PC-9 (cell line): ENCODE results near the gene ENPP6.

Experiments
- CTCF ChIP-seq: fragments of 200-600 bp; sonication (generic); conservative IDR thresholded peaks from 2 replicates; pipeline ENCODE4 v1.6.1; 2017; ENCODE audit warnings: mixed run types, antibody characterized with exemption, mild to moderate bottlenecking, moderate library complexity
- EZH2 ChIP-seq: fragments of 200-600 bp; sonication (generic); IDR thresholded peaks from 2 replicates; pipeline ENCODE4 v1.8.0; 2017; ENCODE audit warnings: antibody characterized with exemption, low read depth

GRCh38 chr4:184171011-184171410 lies 46.7 kb downstream of the ENPP6 start:
- TF ChIP-seq CTCF: no peak
- no peak for TF ChIP-seq EZH2
